Endometrium (tissue), 2 donors: Measurements from ENCODE around the gene UBXN7.
"Not testable (repeated sequence)": the region's sequence is repeated elsewhere in the genome, so short reads cannot be mapped to it uniquely, and the experiment has no call there.

Experiments
- FAIRE-seq: peaks from 2 replicates; lab custom pipeline; 2012; peaks lifted over from hg19 to GRCh38; lab: Jason Lieb, UNC
- donor health status: control.
- donor health status: control.

UBXN7 gene

DNA sequence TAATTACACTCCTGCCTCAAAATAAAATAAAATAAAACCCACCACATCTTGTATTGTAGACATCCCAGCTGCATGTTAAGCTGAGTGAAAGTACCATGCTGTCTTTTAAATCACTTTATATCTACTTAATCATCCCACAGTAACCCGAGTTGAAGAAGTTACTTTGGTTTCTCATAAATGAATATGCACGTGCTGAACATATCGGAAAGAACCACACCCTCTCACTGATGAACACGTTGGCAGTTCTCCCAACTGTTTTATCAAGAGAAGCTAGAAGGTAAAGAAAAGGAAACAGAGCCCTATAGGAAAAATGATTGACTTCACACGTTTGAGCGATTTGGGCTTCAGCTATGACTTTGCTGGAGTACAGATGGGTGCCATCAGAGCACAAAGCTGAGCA lies 78.1 kb downstream of the UBXN7 start:
- FAIRE-seq, result no peak

DNA sequence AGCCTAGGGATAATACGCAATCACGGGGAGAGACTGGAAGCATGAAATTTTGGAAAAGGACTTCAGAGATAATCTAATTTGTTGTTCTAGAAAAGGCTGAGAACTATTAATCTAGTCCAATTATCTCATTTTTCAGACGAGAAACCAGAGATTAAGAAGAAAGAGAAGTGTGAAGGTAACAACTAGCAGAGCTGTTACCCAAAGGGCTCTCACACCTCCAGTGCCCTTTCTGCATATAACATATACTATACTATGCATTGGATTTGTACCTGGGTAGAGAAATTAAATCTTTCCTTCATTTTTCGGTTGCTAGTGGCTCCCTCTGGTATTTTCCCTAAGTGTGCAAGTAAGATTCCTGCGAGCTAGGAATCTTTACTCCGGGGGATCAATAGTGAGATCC lies 80.7 kb downstream of the UBXN7 start:
- no peak for FAIRE-seq

DNA sequence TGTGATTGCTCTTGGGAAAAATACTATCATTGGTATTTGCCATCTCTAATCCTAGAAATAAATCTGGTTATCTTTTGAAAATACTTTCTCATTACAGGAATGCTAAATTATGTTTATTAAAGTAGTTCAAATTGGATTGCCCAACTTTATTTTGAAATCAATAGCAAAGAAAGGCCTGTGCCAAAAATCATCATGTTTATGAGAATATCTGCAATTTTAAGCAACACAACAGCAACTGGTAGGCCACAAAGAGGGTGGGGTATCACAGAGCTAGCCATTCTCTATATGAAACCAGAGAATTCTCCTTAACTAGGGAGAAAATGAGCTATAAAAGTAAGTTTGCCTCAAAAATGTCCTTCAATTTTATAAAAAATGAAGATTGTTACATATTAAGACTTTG lies 82.2 kb downstream of the UBXN7 start:
- FAIRE-seq, result no peak

DNA sequence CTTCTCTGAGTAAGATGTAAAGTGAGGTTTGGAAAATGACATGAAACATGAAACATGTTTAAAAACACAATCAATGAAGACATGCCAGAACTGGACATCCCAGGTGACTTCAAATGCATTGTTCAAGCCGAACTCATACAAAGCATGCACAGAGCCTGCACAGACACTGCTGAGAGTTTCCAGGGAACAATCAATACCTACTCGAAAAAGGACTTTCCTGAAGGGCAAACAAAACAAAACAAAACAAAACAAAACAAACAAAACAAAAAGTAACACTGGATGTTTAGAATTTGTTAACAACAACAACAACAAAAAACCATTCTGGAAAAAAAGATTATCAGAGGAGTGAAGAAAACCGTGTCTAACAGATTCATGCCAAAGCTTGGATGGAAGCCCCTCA lies 83.5 kb downstream of the UBXN7 start:
- FAIRE-seq, result no peak

DNA sequence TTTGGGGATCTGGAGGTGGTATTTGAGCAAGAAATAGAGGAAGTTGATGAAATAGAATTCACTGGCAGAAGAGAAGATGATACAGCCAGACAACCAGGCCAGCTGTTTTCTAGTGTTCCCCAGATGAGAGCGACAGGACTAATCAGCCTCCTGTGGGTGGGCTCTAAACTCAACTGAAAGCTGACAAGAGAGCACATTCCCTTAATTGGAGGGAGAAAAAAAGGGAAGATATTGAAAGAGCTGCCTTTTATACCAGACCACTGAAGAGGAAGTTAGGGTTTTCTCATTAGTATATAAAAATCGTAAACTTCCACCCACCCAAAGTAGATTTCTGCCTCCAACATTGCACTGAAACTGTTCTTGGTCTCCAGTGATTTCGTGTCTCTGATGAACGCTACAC lies 87.6 kb downstream of the UBXN7 start:
- no peak for FAIRE-seq

DNA sequence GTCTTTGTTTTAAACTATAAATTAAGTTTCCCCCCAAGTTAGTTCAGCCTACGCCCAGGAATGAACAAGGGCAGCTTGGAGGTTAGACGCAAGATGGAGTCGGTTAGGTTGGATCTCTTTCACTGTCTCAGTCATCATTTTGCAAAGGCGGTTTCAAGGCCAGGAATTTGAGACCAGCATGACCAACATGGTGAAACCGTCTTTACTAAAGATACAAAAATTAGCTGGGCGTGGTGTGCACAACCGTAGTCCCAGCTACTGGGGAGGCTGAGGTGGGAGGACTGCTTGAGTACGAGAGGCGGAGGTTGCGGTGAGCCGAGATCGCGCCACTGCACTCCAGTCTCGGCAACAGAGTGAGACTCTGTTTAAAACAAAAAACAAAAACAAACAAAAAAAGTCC lies 88.3 kb downstream of the UBXN7 start:
- not testable (repeated sequence) for FAIRE-seq

DNA sequence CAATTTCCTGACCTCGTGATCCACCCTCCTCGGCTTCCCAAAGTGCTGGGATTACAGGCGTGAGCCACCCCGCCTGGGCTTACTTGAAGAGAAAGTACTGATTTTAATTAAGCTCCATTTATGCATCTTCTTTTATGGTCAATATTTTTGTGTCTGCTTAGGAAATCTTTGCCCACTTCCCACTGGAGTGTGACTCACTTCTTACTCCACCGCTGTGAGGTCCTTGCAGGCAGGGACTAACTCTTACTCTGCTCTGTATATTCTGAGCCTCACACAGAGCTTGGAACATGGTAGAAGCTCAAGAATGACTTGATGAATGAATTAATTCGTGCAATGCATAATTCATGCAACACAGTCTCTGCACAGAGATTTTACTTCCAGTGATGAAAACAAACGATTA lies 91.1 kb downstream of the UBXN7 start:
- no peak for FAIRE-seq

DNA sequence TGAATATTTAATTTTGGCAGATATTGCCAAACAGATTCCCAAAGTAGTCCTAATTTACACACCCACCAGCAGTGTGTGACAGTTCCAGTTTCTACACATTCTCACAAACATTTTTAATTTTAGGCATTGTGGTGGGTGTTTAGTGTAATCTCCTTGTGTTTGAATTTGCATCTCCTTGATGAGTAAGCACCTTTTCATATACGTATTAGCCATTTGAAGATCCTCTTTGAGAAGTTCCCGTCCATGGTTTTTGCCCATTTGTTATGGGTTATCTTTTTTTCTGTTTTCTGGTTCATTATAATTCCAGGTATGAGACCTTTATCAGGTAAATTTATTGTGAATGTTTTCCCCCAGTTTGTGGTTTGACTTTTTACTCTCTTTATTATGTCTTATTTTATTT lies 91.8 kb downstream of the UBXN7 start:
- FAIRE-seq, result no peak

DNA sequence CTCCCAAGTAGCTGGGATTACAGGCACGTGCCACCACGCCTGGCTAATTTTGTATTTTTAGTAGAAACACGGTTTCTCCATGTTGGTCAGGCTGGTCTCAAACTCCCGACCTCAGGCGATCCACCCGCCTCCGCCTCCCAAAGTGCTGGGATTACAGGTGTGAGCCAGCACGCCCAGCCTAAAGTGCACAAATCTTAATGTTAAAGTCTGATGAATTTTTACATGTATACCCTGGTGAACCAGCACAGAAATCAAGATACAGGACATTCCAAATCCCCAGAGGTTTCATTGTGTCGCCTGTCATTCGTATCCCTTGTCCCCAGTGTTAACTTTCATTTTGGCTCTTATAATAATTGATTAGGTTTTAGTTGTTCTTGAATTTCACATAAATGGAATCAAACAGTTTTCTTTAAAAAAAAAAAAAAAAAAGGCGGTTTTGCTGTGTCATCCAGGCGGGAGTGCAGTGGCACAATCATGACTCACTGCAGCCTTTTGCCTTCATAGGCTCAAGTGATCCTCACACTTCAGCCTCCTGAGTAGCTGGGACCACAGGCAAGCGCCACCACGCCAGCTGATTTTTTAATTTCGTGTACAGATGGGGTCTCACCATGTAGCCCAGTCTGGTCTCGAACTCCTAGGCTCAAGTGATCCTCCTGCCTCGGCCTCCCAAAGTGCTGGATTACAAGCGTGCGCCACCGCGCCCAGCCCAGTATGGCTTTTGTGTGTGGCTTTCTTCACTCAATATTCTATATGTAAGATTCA lies 92.6 kb downstream of the UBXN7 start:
- no peak for FAIRE-seq

DNA sequence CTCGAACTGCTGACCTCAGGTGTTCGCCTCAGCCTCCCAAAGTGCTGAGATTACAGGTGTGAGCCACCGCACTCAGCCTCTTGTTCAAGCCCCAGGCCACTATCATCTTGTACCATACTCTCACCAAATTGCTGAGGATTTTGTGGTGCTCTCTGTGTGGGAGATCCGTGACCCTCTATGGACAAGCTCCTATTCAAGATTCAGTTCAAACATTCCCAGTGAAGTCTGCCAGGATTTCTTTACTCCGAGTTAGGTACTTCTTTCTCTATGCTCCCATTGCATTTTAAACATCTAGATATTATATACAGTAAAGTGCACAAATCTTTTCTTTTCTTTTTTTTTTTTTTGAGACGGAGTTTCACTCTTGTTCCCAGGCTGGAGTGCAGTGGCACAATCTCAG lies 93.2 kb downstream of the UBXN7 start:
- no peak for FAIRE-seq

DNA sequence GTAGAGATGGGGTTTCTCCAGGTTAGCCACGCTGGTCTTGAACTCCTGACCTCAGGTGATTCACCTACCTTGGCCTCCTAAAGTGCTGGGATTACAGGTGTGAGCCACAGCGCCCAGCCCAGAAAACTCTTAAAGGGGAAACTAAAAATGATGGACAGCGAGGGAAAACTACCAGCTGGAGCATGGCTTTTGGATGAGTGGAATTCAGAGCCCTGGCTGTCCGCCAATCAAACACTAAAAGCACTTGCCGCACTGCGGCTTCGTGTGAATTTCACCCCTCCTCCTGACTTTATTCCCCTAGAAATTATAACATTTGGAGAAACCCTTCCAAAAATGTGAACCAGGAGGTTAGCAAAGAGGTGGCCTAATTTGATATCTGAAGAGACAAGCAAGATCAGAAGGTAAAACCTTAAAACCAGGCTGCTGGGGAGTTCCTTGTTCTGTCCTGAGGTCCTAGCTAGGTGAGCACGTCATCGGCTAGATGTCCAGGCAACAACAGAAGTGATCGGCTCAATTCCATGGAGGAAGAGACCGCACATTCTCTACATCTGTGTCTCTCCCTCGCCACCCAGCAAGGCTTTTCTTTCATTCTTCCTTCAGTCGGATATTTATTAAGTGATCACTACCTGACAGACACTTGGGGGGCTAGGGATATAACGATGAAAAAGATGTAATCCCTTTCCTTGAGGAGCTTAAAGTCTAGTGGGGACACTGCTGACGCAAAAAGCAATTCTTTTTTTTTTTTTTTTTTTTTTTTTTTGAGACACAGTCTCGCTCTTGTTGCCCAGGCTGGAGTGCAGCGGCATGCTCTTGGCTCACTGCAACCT lies 95.7 kb downstream of the UBXN7 start:
- FAIRE-seq, result no peak

DNA sequence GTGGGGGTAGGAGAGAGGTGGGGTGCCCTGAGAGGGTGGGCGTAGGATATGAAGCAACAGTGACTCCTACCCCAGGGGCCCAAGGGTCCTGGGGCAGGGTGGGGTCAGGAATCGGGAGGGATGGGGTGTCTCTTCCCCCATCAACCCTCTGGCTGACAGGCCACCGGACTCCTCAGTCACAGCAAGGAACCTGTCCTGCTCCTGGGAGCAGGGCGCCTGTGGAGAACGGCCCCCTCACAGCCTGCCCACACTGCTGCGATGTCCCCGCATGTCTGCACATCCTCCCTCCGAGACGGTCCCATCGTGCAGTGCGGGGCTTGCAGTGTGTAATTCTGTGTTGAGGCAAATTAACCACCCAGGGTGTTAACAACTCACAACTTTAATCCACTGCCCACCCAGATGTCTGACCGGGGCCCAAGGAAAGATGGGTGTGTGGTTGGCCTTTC lies 96.7 kb downstream of the UBXN7 start:
- no peak for FAIRE-seq

DNA sequence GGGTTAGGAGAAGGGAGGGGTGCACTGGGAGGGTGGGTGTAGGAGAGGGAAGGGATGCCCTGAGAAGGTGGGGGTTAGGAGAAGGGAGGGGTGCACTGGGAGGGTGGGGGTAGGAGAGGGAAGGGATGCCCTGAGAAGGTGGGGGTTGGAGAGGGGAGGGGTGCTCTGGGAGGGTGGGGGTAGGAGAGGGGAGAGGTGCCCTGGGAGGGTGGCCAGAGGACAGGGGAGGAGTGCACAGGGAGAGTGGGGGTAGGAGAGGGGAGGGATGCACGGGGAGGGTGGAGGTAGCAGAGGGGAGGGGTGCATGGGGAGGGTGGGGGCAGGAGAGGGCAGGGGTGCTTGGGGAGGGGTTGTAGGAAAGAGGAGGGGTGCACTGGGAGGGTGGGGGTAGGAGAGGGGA lies 97.2 kb downstream of the UBXN7 start:
- no peak for FAIRE-seq

DNA sequence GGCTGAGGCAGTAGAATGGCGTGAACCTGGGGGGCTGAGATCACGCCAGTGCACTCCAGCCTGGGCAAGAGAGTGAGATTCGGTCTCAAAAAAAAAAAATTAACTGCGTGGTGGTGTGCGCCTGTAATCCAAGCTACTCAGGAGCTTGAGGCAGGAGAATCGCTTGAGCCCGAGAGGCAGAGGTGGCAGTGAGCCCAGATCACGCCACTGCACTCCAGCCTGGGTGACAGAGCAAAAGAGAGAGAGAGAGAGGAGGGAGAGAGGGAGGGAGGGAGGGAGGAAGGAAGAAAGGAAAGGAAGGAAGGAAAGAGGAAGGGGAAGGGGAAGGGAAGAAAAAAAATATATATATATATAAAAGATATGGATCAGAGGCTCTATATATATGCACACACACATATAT lies 100.1 kb downstream of the UBXN7 start:
- no peak for FAIRE-seq

DNA sequence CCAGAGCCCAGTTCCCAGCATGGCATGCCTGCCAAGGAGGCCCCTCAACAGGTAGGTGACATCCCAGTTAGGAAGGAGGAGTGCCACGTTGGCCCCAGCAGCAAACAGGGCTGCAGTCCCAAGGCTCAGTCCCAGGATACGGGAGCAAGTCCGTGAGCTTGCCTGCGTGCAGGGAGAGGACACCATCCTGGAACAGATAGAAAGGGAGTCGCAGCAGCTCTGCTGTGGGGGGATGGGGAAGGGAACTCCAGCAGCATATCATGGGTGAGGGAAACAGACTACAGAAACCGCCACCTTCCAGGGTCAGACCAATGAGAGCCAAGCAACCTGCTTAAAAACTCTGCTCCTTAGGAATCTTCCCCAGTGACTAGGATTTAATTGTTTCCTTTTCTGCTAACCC lies 104.8 kb downstream of the UBXN7 start:
- FAIRE-seq, result no peak

DNA sequence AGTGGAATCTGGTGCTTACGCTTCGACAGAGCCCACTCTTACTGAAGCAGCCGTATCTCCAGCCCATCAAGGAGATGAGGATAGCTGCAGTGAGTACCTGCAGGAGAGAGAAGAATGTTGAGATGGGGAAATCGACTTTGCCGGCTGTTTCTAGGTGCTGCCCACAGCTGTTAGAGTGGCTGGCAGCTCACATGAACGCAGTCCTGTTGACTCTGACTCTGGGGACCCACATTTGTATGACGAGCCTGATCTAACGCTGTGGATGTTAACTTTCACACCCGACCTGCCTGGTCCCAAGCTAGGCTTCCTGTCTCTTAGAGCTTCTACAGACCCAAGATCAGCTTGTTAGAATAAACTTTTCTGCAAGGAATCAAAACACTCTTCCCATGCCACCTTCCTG lies 105.3 kb downstream of the UBXN7 start:
- FAIRE-seq, result no peak

DNA sequence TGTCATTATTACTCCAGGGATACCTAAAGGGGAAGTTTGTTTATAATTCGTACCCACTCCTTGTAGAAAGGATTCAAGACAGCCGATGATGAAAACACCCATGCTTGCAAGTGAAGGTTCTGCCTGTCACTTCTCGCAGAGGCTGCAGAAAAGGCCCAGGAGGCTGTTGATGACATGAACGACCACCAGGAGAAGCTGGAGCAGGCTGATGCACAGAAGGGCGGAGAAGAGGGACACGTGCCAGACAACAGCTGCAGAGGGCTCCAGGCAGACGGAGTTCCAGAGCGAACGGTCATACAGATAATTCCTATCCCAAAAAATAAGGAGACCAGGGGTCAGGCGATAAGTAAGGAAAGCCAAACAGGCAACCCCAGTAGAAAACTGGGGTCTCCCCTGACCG lies 108.5 kb downstream of the UBXN7 start:
- FAIRE-seq, result no peak

DNA sequence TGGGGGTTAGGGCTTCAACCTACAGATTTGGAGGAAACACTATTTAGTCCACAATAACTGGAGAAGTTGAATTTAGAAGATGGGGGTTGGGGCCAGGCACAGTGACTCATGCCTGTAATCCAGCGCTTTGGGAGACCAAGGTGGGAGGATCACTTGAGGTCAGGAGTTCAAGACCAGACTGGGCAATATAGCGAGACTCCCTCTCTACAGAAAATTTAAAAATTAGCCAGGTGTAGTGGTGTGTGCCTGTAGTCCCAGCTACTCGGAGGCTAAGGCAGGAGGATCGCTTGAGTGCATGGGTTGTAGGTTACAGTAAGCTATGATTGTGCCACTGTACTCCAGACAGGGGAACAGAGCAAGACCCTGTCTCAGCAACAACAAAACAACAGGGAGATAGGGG lies 109.2 kb downstream of the UBXN7 start:
- FAIRE-seq, result no peak

DNA sequence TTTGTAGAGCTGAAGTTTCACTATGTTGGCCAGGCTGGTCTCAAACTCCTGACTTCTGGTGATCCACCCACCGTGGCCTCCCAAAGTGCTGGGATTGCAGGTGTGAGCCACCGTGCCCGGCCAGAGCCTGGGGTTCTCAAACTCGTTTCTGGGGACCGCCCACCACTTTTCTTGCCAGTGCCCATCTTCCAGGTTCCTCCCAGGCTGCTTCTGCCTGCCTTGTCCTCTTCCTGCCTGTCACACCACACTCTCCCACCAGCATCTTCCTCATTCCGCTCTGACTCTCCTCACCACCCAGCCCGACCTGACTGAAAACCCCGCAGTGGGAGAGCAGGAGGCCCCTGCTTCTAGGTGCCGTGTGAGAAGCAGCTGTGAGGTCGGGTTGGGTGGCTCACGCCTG lies 111.1 kb downstream of the UBXN7 start:
- no peak for FAIRE-seq

DNA sequence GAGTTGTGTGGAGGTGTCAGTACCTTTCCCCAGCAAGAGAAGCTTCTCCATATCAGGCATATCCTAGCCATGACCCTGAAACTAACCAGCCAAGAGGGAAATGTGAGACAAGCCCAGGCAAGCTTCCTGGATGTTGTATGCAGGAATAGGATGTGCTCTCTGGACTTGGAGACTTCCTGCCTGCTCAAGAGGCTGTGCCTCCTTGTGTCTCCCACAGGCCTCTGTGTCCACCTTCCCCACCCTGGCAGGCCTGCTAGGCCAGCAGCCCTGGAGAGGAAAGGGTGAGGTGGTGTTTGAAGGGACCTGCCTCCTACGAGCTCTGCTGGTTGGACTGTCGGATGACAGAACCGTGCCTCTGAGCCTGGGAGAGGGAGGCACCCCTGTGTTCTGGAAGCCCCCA lies 112.1 kb downstream of the UBXN7 start:
- FAIRE-seq, result no peak

DNA sequence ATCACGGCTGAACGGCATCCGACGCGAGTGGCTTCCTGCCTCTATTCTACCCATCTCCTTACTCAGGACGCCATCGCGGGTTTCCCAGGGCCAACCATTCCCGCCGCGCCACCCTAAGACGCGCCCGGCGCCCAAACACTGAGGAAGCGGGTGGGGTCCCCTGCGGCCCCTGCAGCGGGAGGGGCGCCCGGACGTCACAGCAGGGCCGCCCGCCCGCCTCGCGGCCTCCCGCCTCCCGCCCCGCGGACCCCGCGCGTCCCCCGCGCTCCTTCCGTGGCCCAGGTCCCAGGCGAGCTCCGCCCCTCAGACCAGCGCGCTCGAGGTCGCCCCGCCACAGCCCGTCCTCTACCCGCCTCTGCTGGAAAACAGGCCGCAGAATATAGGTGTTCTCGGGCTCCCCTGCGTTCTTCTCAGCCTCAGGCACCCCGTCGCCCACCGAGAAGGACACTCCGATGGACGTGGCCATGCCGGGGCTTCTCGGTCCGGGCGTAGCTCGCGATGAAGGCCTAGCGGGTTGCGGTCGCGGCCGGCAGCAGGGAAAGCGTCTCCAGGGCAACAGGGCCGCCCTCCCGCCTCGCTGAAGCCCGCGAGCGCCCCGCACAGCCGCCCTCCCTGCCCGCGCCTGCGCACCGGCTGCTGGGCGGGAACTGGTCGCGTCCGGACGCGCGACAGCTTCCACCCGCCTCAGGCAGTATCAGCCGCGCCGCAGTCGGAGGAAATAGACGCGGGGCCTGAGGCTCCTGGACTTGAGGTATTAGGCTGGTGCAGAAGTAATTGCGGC lies 114.3 kb downstream of the UBXN7 start, which contains the start of gene DYNLT2B:
TSS of gene DYNLT2B (minus strand) at position 554 of the 781 bp plus-strand sequence. CDS start at position 466, 88 bp downstream.
- no peak for FAIRE-seq

DNA sequence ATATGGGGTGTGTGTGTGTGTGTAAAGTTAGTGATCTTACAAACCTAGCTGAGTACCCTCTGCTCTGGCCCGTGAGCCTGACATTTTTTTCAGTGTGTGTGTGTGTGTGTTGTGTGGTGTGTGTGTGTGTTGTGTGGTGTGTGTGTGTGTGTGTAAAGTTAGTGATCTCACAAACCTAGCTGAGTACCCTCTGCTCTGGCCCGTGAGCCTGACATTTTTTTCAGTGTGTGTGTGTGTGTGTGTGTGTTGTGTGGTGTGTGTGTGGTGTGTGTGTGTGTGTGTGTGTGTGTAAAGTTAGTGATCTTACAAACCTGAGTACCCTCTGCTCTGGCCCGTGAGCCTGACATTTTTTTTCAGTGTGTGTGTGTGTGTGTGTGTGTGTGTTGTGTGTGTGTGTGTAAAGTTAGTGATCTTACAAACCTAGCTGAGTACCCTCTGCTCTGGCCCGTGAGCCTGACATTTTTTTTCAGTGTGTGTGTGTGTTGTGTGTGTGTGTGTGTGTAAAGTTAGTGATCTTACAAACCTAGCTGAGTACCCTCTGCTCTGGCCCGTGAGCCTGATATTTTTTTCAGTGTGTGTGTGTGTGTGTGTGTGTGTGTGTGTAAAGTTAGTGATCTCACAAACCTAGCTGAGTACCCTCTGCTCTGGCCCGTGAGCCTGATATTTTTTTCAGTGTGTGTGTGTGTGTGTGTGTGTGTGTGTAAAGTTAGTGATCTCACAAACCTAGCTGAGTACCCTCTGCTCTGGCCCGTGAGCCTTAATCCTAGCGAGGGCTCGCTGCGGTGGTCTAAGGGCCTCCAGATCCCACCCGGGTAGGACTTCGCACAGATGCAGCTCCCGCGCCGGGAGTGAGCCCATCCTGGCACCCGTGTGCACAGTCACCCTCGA lies 115.2 kb downstream of the UBXN7 start:
- not testable (repeated sequence) for FAIRE-seq
